ENCODE measurements around the gene ALG9. TPM values are rescaled to one million over a fixed set of nuclear protein-coding genes. Genes with fewer than 3 reads are reported as not detected.

The ALG9 gene
- total RNA-seq, 1 donor from 2014 or later = 44.0 TPM

DNA sequence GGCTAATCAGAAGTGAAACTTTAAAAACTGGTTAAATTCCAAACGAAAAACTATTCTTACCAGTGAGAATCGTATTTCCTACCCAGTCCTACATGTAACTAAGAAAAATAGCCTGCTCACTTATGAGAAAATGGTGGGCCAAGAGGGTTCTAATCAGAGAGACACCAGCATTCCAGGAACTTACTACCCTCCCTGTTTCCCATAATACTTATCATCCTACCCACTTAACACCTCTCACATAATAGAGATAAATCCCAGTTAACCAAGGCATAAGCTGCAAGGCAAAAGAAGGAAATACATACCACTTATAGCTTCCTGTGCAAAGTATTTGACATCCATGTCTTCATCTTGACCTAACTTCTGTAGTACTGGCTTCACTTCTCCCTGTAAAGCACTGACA is 129.6 kb downstream of the ALG9 start:
- Mint-ChIP-seq H3K9me3 (no peaks in the 10 kb centered on the region), H3K36me3 (peaks cover 42% of the 10 kb centered on the region), H3K27me3 (no peaks in the 10 kb centered on the region), H3K27ac (no peak overlapping the region), H3K4me3 (no peak overlapping the region), H3K4me1 (ENCODE audit: unreplicated experiment) (peaks cover 12% of the 10 kb centered on the region)
- DNase-seq (ENCODE audit: extremely low spot score, unreplicated experiment) = no peak
- TF ChIP-seq, protein P1, sequence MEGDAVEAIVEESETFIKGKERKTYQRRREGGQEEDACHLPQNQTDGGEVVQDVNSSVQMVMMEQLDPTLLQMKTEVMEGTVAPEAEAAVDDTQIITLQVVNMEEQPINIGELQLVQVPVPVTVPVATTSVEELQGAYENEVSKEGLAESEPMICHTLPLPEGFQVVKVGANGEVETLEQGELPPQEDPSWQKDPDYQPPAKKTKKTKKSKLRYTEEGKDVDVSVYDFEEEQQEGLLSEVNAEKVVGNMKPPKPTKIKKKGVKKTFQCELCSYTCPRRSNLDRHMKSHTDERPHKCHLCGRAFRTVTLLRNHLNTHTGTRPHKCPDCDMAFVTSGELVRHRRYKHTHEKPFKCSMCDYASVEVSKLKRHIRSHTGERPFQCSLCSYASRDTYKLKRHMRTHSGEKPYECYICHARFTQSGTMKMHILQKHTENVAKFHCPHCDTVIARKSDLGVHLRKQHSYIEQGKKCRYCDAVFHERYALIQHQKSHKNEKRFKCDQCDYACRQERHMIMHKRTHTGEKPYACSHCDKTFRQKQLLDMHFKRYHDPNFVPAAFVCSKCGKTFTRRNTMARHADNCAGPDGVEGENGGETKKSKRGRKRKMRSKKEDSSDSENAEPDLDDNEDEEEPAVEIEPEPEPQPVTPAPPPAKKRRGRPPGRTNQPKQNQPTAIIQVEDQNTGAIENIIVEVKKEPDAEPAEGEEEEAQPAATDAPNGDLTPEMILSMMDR (conservative IDR thresholded peaks at IDR 0.05) = no peak

DNA sequence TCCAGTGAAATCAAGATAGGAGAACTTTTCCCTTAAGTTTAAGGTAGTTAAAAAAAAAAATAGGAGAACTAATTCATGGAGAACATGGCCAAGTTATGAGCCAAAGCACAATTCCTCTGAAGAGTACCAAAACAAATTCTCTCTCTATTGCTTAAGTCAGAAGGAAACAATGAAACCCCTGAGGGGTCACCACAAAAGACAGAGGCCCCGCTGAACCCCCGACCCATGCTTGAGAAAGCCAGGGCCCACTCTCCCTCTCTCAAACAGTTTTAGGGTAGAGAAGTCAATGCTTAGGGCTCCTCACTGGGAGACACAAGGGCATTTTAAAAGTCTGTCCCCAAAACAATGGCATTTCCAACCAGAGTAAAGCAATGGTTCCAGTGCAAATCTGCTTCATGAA is 132.1 kb downstream of the ALG9 start:
- H3K9me3 Mint-ChIP-seq = no peaks in the 10 kb centered on the region
- H3K27me3 Mint-ChIP-seq = no peaks in the 10 kb centered on the region
- TF ChIP-seq, protein P1 (conservative IDR thresholded peaks at IDR 0.05) = no peak
- H3K36me3 Mint-ChIP-seq = peaks cover 23% of the 10 kb centered on the region
- DNase-seq (ENCODE audit: extremely low spot score, unreplicated experiment) = no peak
- H3K4me1 Mint-ChIP-seq (ENCODE audit: unreplicated experiment) = peaks cover 33% of the 10 kb centered on the region
- H3K4me3 Mint-ChIP-seq = no peak overlapping the region
- no peak overlapping the region for H3K27ac Mint-ChIP-seq

DNA sequence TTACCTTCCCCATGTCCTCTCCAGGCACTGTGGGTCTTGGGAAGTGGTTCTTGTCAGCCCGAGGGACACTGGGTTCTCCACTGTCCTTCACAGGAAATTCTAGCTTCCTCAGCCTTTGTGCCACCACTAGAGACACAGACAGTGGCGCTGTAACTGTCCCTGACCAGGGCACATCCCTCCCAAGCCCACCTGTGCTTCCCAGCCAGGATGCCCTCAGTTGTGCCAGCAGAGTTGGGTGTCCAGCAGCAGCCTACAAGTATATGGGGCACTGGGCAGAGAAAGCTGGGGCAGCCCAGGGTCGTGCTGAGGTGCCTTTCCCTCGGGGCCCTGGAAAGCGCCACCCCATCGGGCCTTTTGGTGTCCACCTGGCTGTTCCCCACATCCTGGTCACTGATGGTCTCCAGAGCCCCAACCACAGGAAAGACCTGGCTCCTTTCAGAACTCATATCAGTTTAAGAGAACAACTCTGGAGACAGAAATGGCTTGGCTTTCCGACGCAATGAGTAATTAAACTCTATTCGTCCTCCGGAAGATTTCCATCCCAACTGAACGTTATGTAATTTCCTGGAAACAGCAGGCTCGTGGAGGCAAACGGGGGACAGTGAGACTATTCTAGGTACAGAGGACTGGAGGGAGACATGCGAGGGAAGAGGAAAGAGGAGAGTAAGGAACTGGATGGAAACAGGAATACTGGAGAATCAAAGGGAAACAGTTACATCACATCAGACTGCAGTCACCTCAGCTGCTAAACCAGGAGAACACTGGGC is 133.8 kb downstream of the ALG9 start:
- no peaks in the 10 kb centered on the region for H3K27me3 Mint-ChIP-seq

DNA sequence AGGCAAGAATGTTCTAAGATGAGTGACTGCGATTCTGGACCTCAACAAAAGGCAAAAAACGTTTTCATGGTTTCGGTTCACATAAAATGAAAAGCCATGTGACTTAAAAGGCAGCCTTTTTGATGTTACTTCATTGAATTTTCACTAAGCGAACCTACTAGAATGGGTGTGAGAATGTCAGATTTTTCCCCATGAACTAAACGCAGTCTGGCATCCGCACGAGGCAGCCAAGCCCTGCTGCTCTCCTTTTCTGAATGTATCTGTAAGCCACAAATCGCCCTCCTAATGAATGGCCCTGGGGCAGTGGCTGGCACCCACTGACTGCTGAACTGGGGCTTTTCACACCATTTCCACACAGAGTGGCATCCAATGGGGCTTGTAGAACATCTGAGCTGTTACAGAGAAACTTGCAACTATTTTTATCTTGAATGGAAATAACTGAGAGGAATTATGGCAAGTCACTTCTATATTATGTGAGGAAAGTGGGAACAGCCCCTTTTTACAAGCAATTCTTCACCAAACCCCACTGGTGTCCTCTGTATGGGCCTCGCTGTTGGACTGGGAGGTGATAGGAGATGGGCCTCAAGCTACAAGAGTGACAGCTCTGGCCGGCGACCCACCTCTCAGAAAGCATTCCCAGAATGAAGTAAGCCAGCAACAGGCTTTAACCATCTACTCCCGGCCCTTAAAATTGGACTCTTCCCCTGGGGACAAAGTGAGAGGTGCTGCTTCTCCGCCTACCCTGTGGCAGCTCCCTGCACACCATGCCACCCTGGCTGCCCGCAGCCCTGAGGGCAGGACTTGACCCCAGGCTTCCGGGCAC is 134.5 kb downstream of the ALG9 start:
- H3K4me1 Mint-ChIP-seq (ENCODE audit: unreplicated experiment) = peaks cover 34% of the 10 kb centered on the region
- H3K27me3 Mint-ChIP-seq = no peaks in the 10 kb centered on the region
- no peaks in the 10 kb centered on the region for H3K9me3 Mint-ChIP-seq
- TF ChIP-seq, protein P1 (conservative IDR thresholded peaks at IDR 0.05) = no peak
- peaks cover 13% of the 10 kb centered on the region for H3K36me3 Mint-ChIP-seq
- peak overlapping the region; percentile 89 for H3K27ac Mint-ChIP-seq
- no peak for DNase-seq (ENCODE audit: extremely low spot score, unreplicated experiment)
- no peak overlapping the region for H3K4me3 Mint-ChIP-seq

More for the DNA sequence above, 133.8 kb downstream of the ALG9 start:
- Mint-ChIP-seq H3K27ac (peak overlapping the region; percentile 63), H3K9me3 (no peaks in the 10 kb centered on the region), H3K4me1 (ENCODE audit: unreplicated experiment) (peaks cover 33% of the 10 kb centered on the region), H3K4me3 (no peak overlapping the region), H3K36me3 (peaks cover 15% of the 10 kb centered on the region)
- TF ChIP-seq, protein P1 (conservative IDR thresholded peaks at IDR 0.05) = no peak
- no peak for DNase-seq (ENCODE audit: extremely low spot score, unreplicated experiment)

Other genes starting within 250 kb of the ALG9 start
- 48.1 and 52.3 TPM in 2 replicates for gene PPP2R1B, start 105.2 kb downstream of the ALG9 start, total RNA-seq (ENCODE audit: low replicate concordance)
- 2.6 and 2.9 TPM in 2 replicates for gene FDXACB1, start 7.6 kb upstream of the ALG9 start, total RNA-seq (ENCODE audit: low replicate concordance)
- 24.0 and 29.5 TPM in 2 replicates for gene CFAP68, start 8.0 kb upstream of the ALG9 start, total RNA-seq (ENCODE audit: low replicate concordance)
- gene CRYAB, start 40.2 kb upstream of the ALG9 start, total RNA-seq (ENCODE audit: low replicate concordance) = 0.48 TPM in 1 of 2 replicates, not detected in the other
- not detected in 2 replicates for gene HSPB2, start 41.2 kb upstream of the ALG9 start, total RNA-seq (ENCODE audit: low replicate concordance)
- 1.8 and 7.6 TPM in 2 replicates for gene C11orf52, start 47.3 kb upstream of the ALG9 start, total RNA-seq (ENCODE audit: low replicate concordance)
- gene DIXDC1, start 65.8 kb upstream of the ALG9 start, total RNA-seq (ENCODE audit: low replicate concordance) = 4.8 and 22.0 TPM in 2 replicates
- 43.8 and 46.8 TPM in 2 replicates for gene DLAT, start 153.8 kb upstream of the ALG9 start, total RNA-seq (ENCODE audit: low replicate concordance)
- gene PIH1D2, start 202.4 kb upstream of the ALG9 start, total RNA-seq (ENCODE audit: low replicate concordance) = 3.1 and 5.5 TPM in 2 replicates
- 27.4 and 31.2 TPM in 2 replicates for gene NKAPD1, start 202.7 kb upstream of the ALG9 start, total RNA-seq (ENCODE audit: low replicate concordance)
- gene TIMM8B, start 215.2 kb upstream of the ALG9 start, total RNA-seq (ENCODE audit: low replicate concordance) = 80.0 and 84.9 TPM in 2 replicates
- gene SDHD, start 215.3 kb upstream of the ALG9 start, total RNA-seq (ENCODE audit: low replicate concordance) = 67.9 and 97.2 TPM in 2 replicates

All from type B pancreatic cell (in vitro differentiated cells).